Natural killer cell (primary cell): ENCODE measurements around the gene ITPR1. TPM values are rescaled to one million over a fixed set of nuclear protein-coding genes. Genes with fewer than 3 reads are reported as not detected.

Source experiments
- ATAC-seq, 3 donors: fragments of 150-1000 bp in 2 of 3; fragments of 200-7000 bp in 1 of 3; cut with Tn5 transposase; 1 replicate in 1 of 3; 2 replicates in 2 of 3; pipeline ENCODE4 v1.10.0; 2021; ENCODE audit warnings: mild to moderate bottlenecking in 2 of 3, moderate library complexity in 2 of 3
- DNase-seq, 2 donors: peaks; one replicate each; pipeline versions ENCODE4 v3.0.0 to v3.0.0-alpha.2; 2013 to 2021; ENCODE audit warnings: mixed read lengths in 1 of 2
- H3K27ac ChIP-seq: one replicate; pipeline ENCODE4 v1.5.1; 2013; ENCODE audit warnings: mild to moderate bottlenecking, low read length
- H3K27me3 ChIP-seq: one replicate; pipeline ENCODE4 v1.6.1; 2013; ENCODE audit warnings: low read length; ENCODE audit not compliant: control insufficient read depth, insufficient read depth
- H3K36me3 ChIP-seq: one replicate; pipeline ENCODE4 v1.6.1; 2013; ENCODE audit warnings: low read length; ENCODE audit not compliant: control insufficient read depth, insufficient read depth
- H3K4me1 ChIP-seq: one replicate; pipeline ENCODE4 v1.6.1; 2013; ENCODE audit warnings: low read length; ENCODE audit not compliant: control insufficient read depth, insufficient read depth
- H3K4me3 ChIP-seq: one replicate; pipeline ENCODE4 v1.5.1; 2013; ENCODE audit warnings: low read length
- H3K9me3 ChIP-seq: one replicate; pipeline ENCODE4 v1.6.1; 2013; ENCODE audit warnings: low read length; ENCODE audit not compliant: control insufficient read depth, insufficient read depth
- H3K27ac Mint-ChIP-seq, 2 donors: one replicate each; pipeline ENCODE4 v1.8.0; 2022; ENCODE audit warnings: mild to moderate bottlenecking in 2 of 2, mixed read lengths in 2 of 2, moderate library complexity in 1 of 2
- H3K27me3 Mint-ChIP-seq, 2 donors: one replicate each; pipeline ENCODE4 v1.8.0; 2022; ENCODE audit warnings: low read depth in 2 of 2, mixed read lengths in 2 of 2
- H3K36me3 Mint-ChIP-seq: one replicate; pipeline ENCODE4 v1.8.0; 2022; ENCODE audit warnings: mixed read lengths
- H3K4me1 Mint-ChIP-seq, 2 donors: one replicate each; pipeline ENCODE4 v1.8.0; 2022; ENCODE audit warnings: mixed read lengths in 2 of 2
- H3K4me3 Mint-ChIP-seq: one replicate; pipeline ENCODE4 v1.8.0; 2022; ENCODE audit warnings: mild to moderate bottlenecking, moderate library complexity, mixed read lengths
- H3K9me3 Mint-ChIP-seq, 2 donors: one replicate each; pipeline ENCODE4 v1.8.0; 2022; ENCODE audit warnings: mixed read lengths in 2 of 2
- WGBS: methylation state at CpG from one replicate; pipeline ENCODE4 v1.1.7; 2013; ENCODE audit warnings: missing lambda C conversion rate; ENCODE audit not compliant: insufficient coverage; 5-methylcytosine and 5-hydroxymethylcytosine counted together
- intact Hi-C: fragments of 100-400 bp; cut with micrococcal nuclease; formaldehyde crosslinking; loops from one replicate; pipeline ENCODE4 v1.14.2; 2022
- total RNA-seq, 4 donors: library from RNA; stranded (reverse); fragments of 120-200 nt in 1 of 4; gene quantifications; one replicate each; pipeline versions ENCODE4 v1.2.3 to v1.2.4, GENCODE V29; 2013 to 2022
- TF ChIP-seq, protein P1 (sequence below): fragments of 200-600 bp; IDR thresholded peaks from one replicate; pipeline ENCODE4 v1.8.0; 2022; ENCODE audit warnings: antibody characterized with exemption

ITPR1 gene
- total RNA-seq, 3 donors from 2014 or later (not counting 1 experiment from before 2014, with no cell fraction given): 86.7 to 123 (median 94.8) TPM

- Histone ChIP-seq H3K36me3 (peaks cover 2% of the 10 kb centered on the region), H3K27ac (no peak overlapping the region), H3K4me1 (peaks cover 6% of the 10 kb centered on the region), H3K4me3 (no peak overlapping the region), H3K9me3 (no peaks in the 10 kb centered on the region), H3K27me3 (no peaks in the 10 kb centered on the region)
- TF ChIP-seq, protein P1, sequence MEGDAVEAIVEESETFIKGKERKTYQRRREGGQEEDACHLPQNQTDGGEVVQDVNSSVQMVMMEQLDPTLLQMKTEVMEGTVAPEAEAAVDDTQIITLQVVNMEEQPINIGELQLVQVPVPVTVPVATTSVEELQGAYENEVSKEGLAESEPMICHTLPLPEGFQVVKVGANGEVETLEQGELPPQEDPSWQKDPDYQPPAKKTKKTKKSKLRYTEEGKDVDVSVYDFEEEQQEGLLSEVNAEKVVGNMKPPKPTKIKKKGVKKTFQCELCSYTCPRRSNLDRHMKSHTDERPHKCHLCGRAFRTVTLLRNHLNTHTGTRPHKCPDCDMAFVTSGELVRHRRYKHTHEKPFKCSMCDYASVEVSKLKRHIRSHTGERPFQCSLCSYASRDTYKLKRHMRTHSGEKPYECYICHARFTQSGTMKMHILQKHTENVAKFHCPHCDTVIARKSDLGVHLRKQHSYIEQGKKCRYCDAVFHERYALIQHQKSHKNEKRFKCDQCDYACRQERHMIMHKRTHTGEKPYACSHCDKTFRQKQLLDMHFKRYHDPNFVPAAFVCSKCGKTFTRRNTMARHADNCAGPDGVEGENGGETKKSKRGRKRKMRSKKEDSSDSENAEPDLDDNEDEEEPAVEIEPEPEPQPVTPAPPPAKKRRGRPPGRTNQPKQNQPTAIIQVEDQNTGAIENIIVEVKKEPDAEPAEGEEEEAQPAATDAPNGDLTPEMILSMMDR: no peak
- Mint-ChIP-seq H3K4me3 (no peak overlapping the region), H3K27ac (peak overlapping the region in 1 of 2 donors; percentile 14), H3K9me3 (no peaks in the 10 kb centered on the region), H3K27me3 (no peaks in the 10 kb centered on the region), H3K36me3 (no peaks in the 10 kb centered on the region), H3K4me1 (peaks cover 19 to 32% of the 10 kb centered on the region in 2 donors)
- ATAC-seq (no peak), DNase-seq (no peak)
- WGBS: 90% methylated on average over 10 of the region's 10 CpGs
- intact Hi-C loops: loop anchor here (5.0 kb wide), 2 partner anchors 108 to 183 kb away; no protein-coding TSS in a partner anchor
Measured at GRCh38 chr3:4724051-4724629, 231.0 kb downstream of the ITPR1 start.

- DNase-seq (no peak), ATAC-seq (no peak)
- 93% methylated on average over 5 of the region's 5 CpGs for WGBS
- no peaks in the 10 kb centered on the region for H3K36me3 ChIP-seq
- no peak overlapping the region for H3K4me3 ChIP-seq
- peaks cover 6% of the 10 kb centered on the region for H3K4me1 ChIP-seq
- Mint-ChIP-seq H3K4me1 (peaks cover 15 to 19% of the 10 kb centered on the region in 2 donors), H3K9me3 (no peaks in the 10 kb centered on the region), H3K27ac (peak overlapping the region in 1 of 2 donors; percentile 23), H3K4me3 (no peak overlapping the region), H3K36me3 (no peaks in the 10 kb centered on the region), H3K27me3 (no peaks in the 10 kb centered on the region)
- no peaks in the 10 kb centered on the region for H3K27me3 ChIP-seq
- no peak overlapping the region for H3K27ac ChIP-seq
- intact Hi-C loops: no loop called here
- TF ChIP-seq, protein P1: no peak
- H3K9me3 ChIP-seq: no peaks in the 10 kb centered on the region
Measured at GRCh38 chr3:4726549-4726948, 233.4 kb downstream of the ITPR1 start.

GRCh38 chr3:4729061-4729973, 236.2 kb downstream of the ITPR1 start:
- ATAC-seq (no peak), DNase-seq (no peak)
- H3K4me1 Mint-ChIP-seq: peaks cover under 1 to 10% of the 10 kb centered on the region in 2 donors
- TF ChIP-seq, protein P1: no peak
- no peak overlapping the region for H3K27ac Mint-ChIP-seq
- H3K9me3 ChIP-seq: no peaks in the 10 kb centered on the region
- H3K27ac ChIP-seq: no peak overlapping the region
- H3K9me3 Mint-ChIP-seq: no peaks in the 10 kb centered on the region
- H3K36me3 ChIP-seq: peaks cover 4% of the 10 kb centered on the region
- WGBS: 91% methylated on average over 3 of the region's 6 CpGs
- H3K4me3 ChIP-seq: no peak overlapping the region
- no peaks in the 10 kb centered on the region for H3K27me3 Mint-ChIP-seq
- no peak overlapping the region for H3K4me3 Mint-ChIP-seq
- peaks cover 5% of the 10 kb centered on the region for H3K36me3 Mint-ChIP-seq
- H3K4me1 ChIP-seq: no peaks in the 10 kb centered on the region
- no peaks in the 10 kb centered on the region for H3K27me3 ChIP-seq
- intact Hi-C loops: no loop called here
